GM12878 (cell line): ENCODE data around the gene CACNA2D1. TPM values are rescaled to one million over a fixed set of nuclear protein-coding genes. Genes with fewer than 3 reads are reported as not detected.

Experiments used
- ATF2 ChIP-seq: IDR thresholded peaks from 2 replicates; pipeline ENCODE4 v1.6.1; 2012; ENCODE audit warnings: low read length, inconsistent platforms
- BMI1 ChIP-seq: fragments of 450-650 bp; IDR thresholded peaks from 2 replicates; pipeline ENCODE4 v1.6.1; 2016; ENCODE audit warnings: mild to moderate bottlenecking, moderate library complexity, borderline replicate concordance
- CREB1 ChIP-seq: IDR thresholded peaks from 2 replicates; pipeline ENCODE4 v1.6.1; 2012; ENCODE audit warnings: low read depth, mild to moderate bottlenecking, inconsistent platforms
- CREM ChIP-seq: IDR thresholded peaks from 2 replicates; pipeline ENCODE4 v1.6.1; 2014; ENCODE audit warnings: antibody characterized with exemption, low read depth
- EP300 ChIP-seq, 2 experiments: fragments of 150-350 bp in 1 of 2; IDR thresholded peaks; 2 replicates each; pipeline ENCODE4 v1.6.1; 2011 to 2012; ENCODE audit warnings: low read depth in 2 of 2, low read length in 2 of 2, borderline replicate concordance in 1 of 2, improper control_type of control experiment in 1 of 2, inconsistent platforms in 1 of 2; ENCODE audit not compliant: control insufficient read depth in 1 of 2
- EZH2 ChIP-seq: IDR thresholded peaks from 2 replicates; pipeline ENCODE4 v1.6.1; 2012; ENCODE audit warnings: low read depth, mild to moderate bottlenecking, control low read depth, inconsistent platforms, low read length, borderline replicate concordance; ENCODE audit not compliant: control insufficient read depth
- FOXM1 ChIP-seq: IDR thresholded peaks from 2 replicates; pipeline ENCODE4 v1.6.1; 2012; ENCODE audit warnings: low read depth, mild to moderate bottlenecking, inconsistent platforms, low read length, moderate library complexity
- GABPA ChIP-seq: IDR thresholded peaks from 2 replicates; pipeline ENCODE4 v1.6.1; 2014; ENCODE audit warnings: antibody characterized with exemption, low read depth, mild to moderate bottlenecking, inconsistent platforms
- HDAC2 ChIP-seq: fragments of 200-600 bp; sonication (generic); IDR thresholded peaks from 2 replicates; pipeline ENCODE4 v1.6.1; 2017
- HDAC6 ChIP-seq: fragments of 200-600 bp; sonication (generic); IDR thresholded peaks from one replicate; pipeline ENCODE4 v1.8.0; 2017; ENCODE audit warnings: antibody characterized with exemption; ENCODE audit not compliant: unreplicated experiment
- IKZF2 ChIP-seq, 2 experiments: fragments of 450-650 bp; IDR thresholded peaks; 2 replicates each; pipeline ENCODE4 v1.6.1; 2017; ENCODE audit warnings: mild to moderate bottlenecking in 2 of 2, moderate library complexity in 2 of 2
- IRF4 ChIP-seq: IDR thresholded peaks from 2 replicates; pipeline ENCODE4 v1.6.1; 2011; ENCODE audit warnings: low read depth, low read length
- JUND ChIP-seq: IDR thresholded peaks from 2 replicates; pipeline ENCODE4 v1.6.1; 2012; ENCODE audit warnings: low read depth, mild to moderate bottlenecking, low read length, improper control_type of control experiment, moderate library complexity
- MYB ChIP-seq: fragments of 150-350 bp; IDR thresholded peaks from 2 replicates; pipeline ENCODE4 v1.6.1; 2014; ENCODE audit warnings: mild to moderate bottlenecking, low read depth, low read length, borderline replicate concordance
- NBN ChIP-seq: fragments of 450-650 bp; IDR thresholded peaks from 2 replicates; pipeline ENCODE4 v1.6.1; 2016
- NFIC ChIP-seq: IDR thresholded peaks from 2 replicates; pipeline ENCODE4 v1.6.1; 2012; ENCODE audit warnings: low read depth, mild to moderate bottlenecking, inconsistent platforms, low read length, moderate library complexity
- PML ChIP-seq: IDR thresholded peaks from 2 replicates; pipeline ENCODE4 v1.6.1; 2012; ENCODE audit warnings: low read length, inconsistent platforms
- RUNX3 ChIP-seq: IDR thresholded peaks from 2 replicates; pipeline ENCODE4 v1.6.1; 2012; ENCODE audit warnings: low read length, inconsistent platforms
- polyA plus RNA-seq, 11 experiments: library from polyadenylated mRNA; depleted of rRNA in 4 of 11; unstranded in 6 of 11; stranded (reverse) in 5 of 11; fragments of >200 nt; fragmentation: Nextera tagmentation in 4 of 11; fragmentation: Illumina TruSeq in 1 of 11; extraction: Ambion mirVana in 4 of 11; extraction: Trizol in 1 of 11; gene quantifications; 1 replicate in 1 of 11; 2 replicates in 10 of 11; pipeline versions ENCODE4 v1.2.1 to v1.2.3, GENCODE V29; 2011 to 2016; ENCODE audit warnings: inconsistent platforms in 2 of 11, missing spikeins in 2 of 11, low read depth in 1 of 11
- total RNA-seq, 4 experiments: library from RNA; depleted of rRNA in 3 of 4; stranded (reverse); fragments of >200 nt in 3 of 4; fragmentation: Illumina TruSeq in 1 of 4; extraction: Trizol in 1 of 4; gene quantifications; 2 replicates each; pipeline versions ENCODE4 v1.2.1 to v1.2.3, GENCODE V29; 2013 to 2021

CACNA2D1 gene
- total and polyA plus RNA-seq, 10 of the 15 experiments (the other 5 are each of a cell fraction or from before 2014, with no cell fraction given) = 0.14 to 14.8 (median 0.97) TPM

DNA sequence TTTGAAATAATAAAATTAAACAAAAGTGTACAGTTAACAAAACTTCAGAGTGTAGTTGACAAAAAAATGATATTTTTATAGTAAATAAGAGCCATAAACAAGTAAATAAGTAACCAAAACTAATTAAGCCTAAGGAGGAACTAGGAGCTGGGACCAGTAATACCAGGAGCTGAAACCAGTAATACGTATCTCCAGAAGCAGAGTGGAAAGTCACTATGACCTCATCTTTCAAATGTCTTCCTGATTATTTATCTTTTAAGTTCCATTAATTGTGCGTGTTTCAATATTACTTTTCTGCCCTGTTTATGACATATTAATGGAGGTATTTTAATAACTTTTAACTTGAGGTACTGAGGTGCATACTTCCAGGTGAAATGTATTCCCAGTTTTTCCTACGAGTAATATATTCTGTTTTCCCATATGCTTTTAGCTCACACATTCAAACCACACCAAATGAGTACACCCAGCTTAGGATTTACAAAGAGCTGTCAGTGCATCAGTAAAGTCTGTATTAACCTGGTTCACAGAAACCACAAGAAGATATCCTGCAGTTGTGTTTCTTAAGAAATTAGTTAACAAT, 390.0 kb downstream of the CACNA2D1 start (continued):
- 0 out of 2 replicates have a peak, but pooled peaks have one; percentile 15 for TF ChIP-seq ATF2
- peak; percentile 20; the same call in 1 of the 2 replicates for TF ChIP-seq FOXM1
- peak; percentile 70 to 77 for TF ChIP-seq IKZF2 (IDR thresholded peaks at IDR 0.05)
- no peak for TF ChIP-seq JUND
- TF ChIP-seq CREM = peak; percentile 53; the same call in 1 of the 2 replicates
- 0 out of 2 replicates have a peak, but pooled peaks have one; percentile 22 for TF ChIP-seq NBN
- TF ChIP-seq GABPA = peak; percentile 20; the same call in 1 of the 2 replicates
- TF ChIP-seq HDAC6 = no peak
- TF ChIP-seq EP300 (IDR thresholded peaks at IDR 0.05; ENCODE audit: borderline replicate concordance in 1 of 2, control insufficient read depth in 1 of 2, low read depth in 2 of 2, low read length in 2 of 2) = peak in 1 of 2 experiments; percentile 91; a peak in 2 of 4 replicates
- TF ChIP-seq PML = no peak
- TF ChIP-seq RUNX3 = peak; percentile 34; the same call in 1 of the 2 replicates
- no peak for TF ChIP-seq HDAC2
- TF ChIP-seq BMI1 = peak; percentile 76
- 0 out of 2 replicates have a peak, but pooled peaks have one; percentile 27 for TF ChIP-seq CREB1
- TF ChIP-seq IRF4 = peak; percentile 69; the same call in 1 of the 2 replicates
- no peak for TF ChIP-seq MYB
- TF ChIP-seq NFIC = peak; percentile 60; the same call in 1 of the 2 replicates
- TF ChIP-seq EZH2 = no peak
